Upper lobe of right lung (tissue), 1 donor: ENCODE data around the gene CTTN. TPM values are rescaled to one million over a fixed set of nuclear protein-coding genes. Genes with fewer than 3 reads are reported as not detected.

Experiments
- ATAC-seq: fragments of 200-7000 bp; cut with Tn5 transposase; one replicate; pipeline ENCODE4 v1.9.1; 2020; ENCODE audit warnings: mild to moderate bottlenecking, moderate library complexity
- DNase-seq: peaks from one replicate; pipeline ENCODE4 v3.0.0-alpha.2; 2020
- H3K27ac ChIP-seq: fragments of 200-600 bp; one replicate; pipeline ENCODE4 v1.8.0; 2022
- H3K27me3 ChIP-seq: fragments of 200-600 bp; one replicate; pipeline ENCODE4 v1.8.0; 2022; ENCODE audit warnings: mild to moderate bottlenecking
- H3K36me3 ChIP-seq: fragments of 200-600 bp; one replicate; pipeline ENCODE4 v1.8.0; 2022
- H3K4me1 ChIP-seq: fragments of 200-600 bp; one replicate; pipeline ENCODE4 v1.8.0; 2022
- H3K4me3 ChIP-seq: fragments of 200-600 bp; one replicate; pipeline ENCODE4 v1.8.0; 2022; ENCODE audit warnings: mild to moderate bottlenecking
- H3K9me3 ChIP-seq: fragments of 200-600 bp; one replicate; pipeline ENCODE4 v1.8.0; 2022
- intact Hi-C: fragments of 100-400 bp; cut with DNase I; formaldehyde crosslinking; loops from one replicate; pipeline ENCODE4 v1.11.0; 2022
- total RNA-seq: library from RNA; stranded (reverse); fragmentation: NEBNext Ultra II Directional; extraction: Animal tissue kit (Norgen Biotek cat#: 25700); gene quantifications from one replicate; pipeline ENCODE4 v1.2.1, GENCODE V29; 2021
- TF ChIP-seq, protein P1 (sequence below): fragments of 200-600 bp; IDR thresholded peaks from one replicate; pipeline ENCODE4 v1.8.0; 2022; ENCODE audit warnings: antibody characterized with exemption
- donor health status: DM: no; HTN: yes; CAD: no; lungs with severe emphysema.

CTTN gene
- total RNA-seq, 1 donor from 2014 or later: 177 TPM

DNA sequence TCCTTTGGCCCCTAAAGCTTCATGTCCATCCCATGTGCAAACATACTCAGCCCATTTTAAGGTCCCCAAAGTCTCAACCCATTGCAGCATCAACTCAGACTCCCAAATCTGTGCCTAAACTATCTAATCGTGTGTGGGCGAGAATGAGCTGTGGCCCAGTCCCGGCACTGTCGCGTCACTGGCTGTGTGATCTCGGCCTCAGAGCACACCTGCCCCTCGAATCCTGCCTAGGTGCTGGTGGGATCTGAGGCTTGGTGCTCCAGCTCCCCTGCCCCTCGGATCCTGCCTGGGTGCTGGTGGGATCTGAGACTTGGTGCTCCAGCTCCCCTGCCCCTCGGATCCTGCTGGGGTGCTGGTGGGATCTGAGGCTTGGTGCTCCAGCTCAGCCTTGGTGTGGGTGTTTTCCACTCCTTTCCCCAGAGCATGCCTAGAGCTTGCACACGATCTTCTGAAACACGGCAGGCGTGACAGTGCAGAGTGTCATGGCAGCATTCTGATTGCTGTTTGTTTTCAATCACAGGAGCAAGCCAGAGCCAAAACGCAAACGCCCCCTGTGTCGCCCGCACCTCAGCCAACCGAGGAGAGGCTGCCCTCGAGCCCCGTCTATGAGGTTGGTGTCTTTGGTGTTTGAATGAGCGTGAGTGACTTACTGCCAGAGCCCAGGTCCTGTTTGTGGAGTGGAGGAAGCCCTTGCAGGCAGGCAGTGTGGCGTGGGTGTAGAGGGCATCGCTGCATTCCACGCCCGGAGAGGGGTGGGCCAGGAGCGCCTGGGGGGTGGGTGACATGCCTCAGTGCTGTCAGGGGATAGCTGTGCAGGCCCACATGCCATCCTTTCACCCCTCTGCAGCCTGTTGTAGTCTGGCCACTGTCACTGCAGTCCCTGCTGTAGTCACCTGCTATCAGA is 32.6 kb downstream of the CTTN start:
- no peak overlapping the region for H3K4me3 ChIP-seq
- no peaks in the 10 kb centered on the region for H3K9me3 ChIP-seq
- TF ChIP-seq, protein P1, sequence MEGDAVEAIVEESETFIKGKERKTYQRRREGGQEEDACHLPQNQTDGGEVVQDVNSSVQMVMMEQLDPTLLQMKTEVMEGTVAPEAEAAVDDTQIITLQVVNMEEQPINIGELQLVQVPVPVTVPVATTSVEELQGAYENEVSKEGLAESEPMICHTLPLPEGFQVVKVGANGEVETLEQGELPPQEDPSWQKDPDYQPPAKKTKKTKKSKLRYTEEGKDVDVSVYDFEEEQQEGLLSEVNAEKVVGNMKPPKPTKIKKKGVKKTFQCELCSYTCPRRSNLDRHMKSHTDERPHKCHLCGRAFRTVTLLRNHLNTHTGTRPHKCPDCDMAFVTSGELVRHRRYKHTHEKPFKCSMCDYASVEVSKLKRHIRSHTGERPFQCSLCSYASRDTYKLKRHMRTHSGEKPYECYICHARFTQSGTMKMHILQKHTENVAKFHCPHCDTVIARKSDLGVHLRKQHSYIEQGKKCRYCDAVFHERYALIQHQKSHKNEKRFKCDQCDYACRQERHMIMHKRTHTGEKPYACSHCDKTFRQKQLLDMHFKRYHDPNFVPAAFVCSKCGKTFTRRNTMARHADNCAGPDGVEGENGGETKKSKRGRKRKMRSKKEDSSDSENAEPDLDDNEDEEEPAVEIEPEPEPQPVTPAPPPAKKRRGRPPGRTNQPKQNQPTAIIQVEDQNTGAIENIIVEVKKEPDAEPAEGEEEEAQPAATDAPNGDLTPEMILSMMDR: no peak
- ATAC-seq (no peak), DNase-seq (no peak)
- intact Hi-C loops: no loop called here
- peaks cover 89% of the 10 kb centered on the region for H3K36me3 ChIP-seq
- no peaks in the 10 kb centered on the region for H3K27me3 ChIP-seq
- H3K27ac ChIP-seq: no peak overlapping the region
- no peaks in the 10 kb centered on the region for H3K4me1 ChIP-seq

DNA sequence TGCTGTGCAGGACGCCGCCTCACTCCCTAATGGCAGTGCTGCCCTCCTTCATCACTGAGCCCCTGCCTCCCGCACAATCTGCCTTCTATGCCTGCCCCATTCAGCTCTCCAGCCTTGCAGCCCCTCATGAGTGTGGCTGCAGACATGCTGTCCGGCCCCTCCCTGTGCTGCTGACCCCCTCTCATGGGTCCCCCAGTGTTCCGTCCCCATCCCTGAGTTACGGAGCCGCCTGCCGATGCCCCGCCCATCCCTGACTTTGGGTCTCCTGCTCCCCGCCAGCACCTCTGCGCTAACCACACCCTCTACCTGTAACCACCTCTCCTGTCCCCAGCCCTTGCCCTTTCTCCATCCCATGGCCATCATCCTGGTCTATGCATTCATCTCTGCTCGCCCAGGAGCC is 33.3 kb downstream of the CTTN start:
- Histone ChIP-seq H3K27ac (no peak overlapping the region), H3K4me3 (no peak overlapping the region), H3K9me3 (no peaks in the 10 kb centered on the region), H3K4me1 (no peaks in the 10 kb centered on the region), H3K27me3 (no peaks in the 10 kb centered on the region), H3K36me3 (peaks cover 87% of the 10 kb centered on the region)
- intact Hi-C loops: no loop called here
- no peak for DNase-seq
- TF ChIP-seq, protein P1: no peak
- no peak for ATAC-seq

GRCh38 chr11:70432065-70432464 is 33.7 kb downstream of the CTTN start:
- intact Hi-C loops: no loop called here
- ATAC-seq (no peak), DNase-seq (no peak)
- no peak overlapping the region for H3K27ac ChIP-seq
- no peaks in the 10 kb centered on the region for H3K4me1 ChIP-seq
- H3K27me3 ChIP-seq: no peaks in the 10 kb centered on the region
- no peak overlapping the region for H3K4me3 ChIP-seq
- H3K36me3 ChIP-seq: peaks cover 85% of the 10 kb centered on the region
- TF ChIP-seq, protein P1: no peak
- H3K9me3 ChIP-seq: no peaks in the 10 kb centered on the region

GRCh38 chr11:70432580-70432979 is 34.3 kb downstream of the CTTN start:
- no peak for ATAC-seq
- TF ChIP-seq, protein P1: no peak
- Histone ChIP-seq H3K4me3 (no peak overlapping the region), H3K27ac (no peak overlapping the region), H3K9me3 (no peaks in the 10 kb centered on the region), H3K27me3 (no peaks in the 10 kb centered on the region), H3K36me3 (peaks cover 80% of the 10 kb centered on the region), H3K4me1 (no peaks in the 10 kb centered on the region)
- intact Hi-C loops: no loop called here
- no peak for DNase-seq

GRCh38 chr11:70433038-70433437 is 34.7 kb downstream of the CTTN start:
- intact Hi-C loops: no loop called here
- TF ChIP-seq, protein P1: no peak
- Histone ChIP-seq H3K27me3 (no peaks in the 10 kb centered on the region), H3K4me3 (no peak overlapping the region), H3K4me1 (no peaks in the 10 kb centered on the region), H3K36me3 (peaks cover 77% of the 10 kb centered on the region), H3K9me3 (no peaks in the 10 kb centered on the region), H3K27ac (no peak overlapping the region)
- ATAC-seq (no peak), DNase-seq (no peak)
